IMR-90 (cell line): ENCODE measurements around the gene NFIX. TPM values are rescaled to one million over a fixed set of nuclear protein-coding genes. Genes with fewer than 3 reads are reported as not detected.

ENCODE experiments used
- ATAC-seq: fragments of 200-7000 bp; cut with Tn5 transposase; 2 replicates; pipeline ENCODE4 v1.9.1; 2020; ENCODE audit warnings: low read depth, mild to moderate bottlenecking, moderate library complexity
- BruUV-seq: library from RNA; stranded (reverse); fragments of 400-500 nt; replicated peaks from 2 replicates; lab custom pipeline; 2021; lab: Mats Ljungman, UMichigan
- CTCF ChIA-PET: fragments of 300-600 bp; formaldehyde crosslinking; extraction: SDS; loops from one replicate; lab custom pipeline; 2021; ENCODE audit warnings: antibody characterized with exemption; lab: Yijun Ruan, JAX
- POLR2A ChIA-PET: fragments of 300-600 bp; sonication (Branson Sonifier 250); formaldehyde crosslinking; loops from one replicate; lab custom pipeline; 2022; ENCODE audit warnings: antibody characterized with exemption; ENCODE audit not compliant: unreplicated experiment; lab: Charles Lee
- DNase-seq: peaks from one replicate; pipeline ENCODE4 v3.0.0; 2013
- H2AFZ ChIP-seq: replicated peaks from 2 replicates; pipeline ENCODE3; 2013; ENCODE audit warnings: low read length, mild to moderate bottlenecking; ENCODE audit not compliant: poor library complexity
- H2AK5ac ChIP-seq: 2 replicates; pipeline ENCODE4 v1.6.1; 2013; ENCODE audit warnings: low read depth, low read length, inconsistent platforms
- H2AK9ac ChIP-seq: replicated peaks from 2 replicates; pipeline ENCODE3; 2013; ENCODE audit warnings: mild to moderate bottlenecking, low read depth, low read length, moderate library complexity; ENCODE audit not compliant: poor library complexity
- H2BK120ac ChIP-seq: 2 replicates; pipeline ENCODE4 v1.6.1; 2013; ENCODE audit warnings: low read depth, low read length, inconsistent platforms
- H2BK15ac ChIP-seq: 3 replicates; pipeline ENCODE4 v1.6.1; 2013; ENCODE audit warnings: low read depth, low read length, inconsistent platforms
- H2BK20ac ChIP-seq: 2 replicates; pipeline ENCODE4 v1.6.1; 2013; ENCODE audit warnings: low read depth, mild to moderate bottlenecking, inconsistent platforms, low read length, moderate library complexity
- H2BK5ac ChIP-seq: 2 replicates; pipeline ENCODE4 v1.6.1; 2013; ENCODE audit warnings: mild to moderate bottlenecking, low read depth, low read length, inconsistent platforms; ENCODE audit not compliant: poor library complexity, severe bottlenecking
- H3K14ac ChIP-seq: replicated peaks from 2 replicates; pipeline ENCODE4 v1.6.1; 2013; ENCODE audit warnings: low read depth, low read length, inconsistent platforms
- H3K18ac ChIP-seq: 2 replicates; pipeline ENCODE4 v1.6.1; 2013; ENCODE audit warnings: low read depth, low read length, control low read depth
- H3K23ac ChIP-seq: 2 replicates; pipeline ENCODE4 v1.6.1; 2013; ENCODE audit warnings: low read depth, low read length, inconsistent platforms
- H3K27ac ChIP-seq: 2 replicates; pipeline ENCODE4 v1.5.1; 2013; ENCODE audit warnings: mild to moderate bottlenecking, control low read depth, low read length; ENCODE audit not compliant: insufficient read depth
- H3K27me3 ChIP-seq: 2 replicates; pipeline ENCODE4 v1.6.1; 2013; ENCODE audit warnings: low read length; ENCODE audit not compliant: control insufficient read depth, insufficient read depth
- H3K36me3 ChIP-seq: 2 replicates; pipeline ENCODE4 v1.6.1; 2013; ENCODE audit warnings: low read length, mixed read lengths; ENCODE audit not compliant: control insufficient read depth, insufficient read depth
- H3K4ac ChIP-seq: 2 replicates; pipeline ENCODE4 v1.6.1; 2013; ENCODE audit warnings: low read depth, low read length, inconsistent platforms
- H3K4me1 ChIP-seq: 2 replicates; pipeline ENCODE4 v1.6.1; 2013; ENCODE audit warnings: low read length, mixed read lengths; ENCODE audit not compliant: control insufficient read depth, insufficient read depth
- H3K4me2 ChIP-seq: 2 replicates; pipeline ENCODE4 v1.6.1; 2013; ENCODE audit warnings: low read depth, mild to moderate bottlenecking, control low read depth, low read length, moderate library complexity
- H3K4me3 ChIP-seq: 2 replicates; pipeline ENCODE4 v1.5.1; 2013; ENCODE audit warnings: low read depth, mild to moderate bottlenecking, control low read depth, low read length, moderate library complexity; ENCODE audit not compliant: insufficient read depth
- H3K56ac ChIP-seq: 2 replicates; pipeline ENCODE4 v1.6.1; 2013; ENCODE audit warnings: low read length, inconsistent platforms; ENCODE audit not compliant: insufficient read depth; ENCODE audit errors: extremely low read depth
- H3K79me1 ChIP-seq, 2 experiments: 2 replicates each; pipeline ENCODE4 v1.6.1; 2013; ENCODE audit warnings: low read length in 2 of 2, inconsistent platforms in 1 of 2, low read depth in 1 of 2
- H3K9ac ChIP-seq: 2 replicates; pipeline ENCODE4 v1.6.1; 2013; ENCODE audit warnings: low read depth, low read length, control low read depth
- H3K9me1 ChIP-seq: 2 replicates; pipeline ENCODE4 v1.6.1; 2013; ENCODE audit warnings: low read length, inconsistent platforms; ENCODE audit not compliant: insufficient read depth
- H3K9me3 ChIP-seq: 2 replicates; pipeline ENCODE4 v1.6.1; 2013; ENCODE audit warnings: low read length; ENCODE audit not compliant: control insufficient read depth, insufficient read depth
- H4K20me1 ChIP-seq: 2 replicates; pipeline ENCODE4 v1.6.1; 2013; ENCODE audit warnings: low read length, inconsistent platforms; ENCODE audit not compliant: insufficient read depth
- H4K5ac ChIP-seq: 2 replicates; pipeline ENCODE4 v1.6.1; 2013; ENCODE audit warnings: mild to moderate bottlenecking, low read depth, low read length, control low read depth
- H4K8ac ChIP-seq, 2 experiments: 2 replicates each; pipeline ENCODE4 v1.6.1; 2013; ENCODE audit warnings: low read depth in 2 of 2, low read length in 2 of 2, control low read depth in 1 of 2, inconsistent platforms in 1 of 2
- H4K91ac ChIP-seq: 2 replicates; pipeline ENCODE4 v1.6.1; 2013; ENCODE audit warnings: low read depth, low read length, inconsistent platforms; ENCODE audit not compliant: insufficient read depth
- BHLHE40 ChIP-seq: fragments of 150-350 bp; IDR thresholded peaks from 2 replicates; pipeline ENCODE4 v1.6.1; 2016; ENCODE audit warnings: mild to moderate bottlenecking, low read depth, low read length
- CHD1 ChIP-seq: IDR thresholded peaks from 2 replicates; pipeline ENCODE4 v1.6.1; 2012; ENCODE audit warnings: low read depth, low read length, improper control_type of control experiment
- FOS ChIP-seq: fragments of 150-350 bp; IDR thresholded peaks from 2 replicates; pipeline ENCODE4 v1.6.1; 2016; ENCODE audit warnings: low read depth, low read length
- MAZ ChIP-seq: IDR thresholded peaks from 2 replicates; pipeline ENCODE4 v1.6.1; 2012; ENCODE audit warnings: low read depth, mild to moderate bottlenecking, low read length, improper control_type of control experiment, moderate library complexity, borderline replicate concordance
- MXI1 ChIP-seq: IDR thresholded peaks from 2 replicates; pipeline ENCODE4 v1.6.1; 2012; ENCODE audit warnings: low read depth, mild to moderate bottlenecking, low read length, moderate library complexity, borderline replicate concordance
- NFE2L2 ChIP-seq: fragments of 150-350 bp; IDR thresholded peaks from 2 replicates; pipeline ENCODE4 v1.6.1; 2016; ENCODE audit warnings: low read depth, mild to moderate bottlenecking, low read length
- RAD21 ChIP-seq: IDR thresholded peaks from 2 replicates; pipeline ENCODE4 v1.6.1; 2012; ENCODE audit warnings: low read length, improper control_type of control experiment
- RFX5 ChIP-seq: IDR thresholded peaks from 2 replicates; pipeline ENCODE4 v1.8.0; 2012; ENCODE audit warnings: low read depth, mild to moderate bottlenecking, low read length, moderate library complexity
- WGBS, 2 experiments: methylation state at CpG; one replicate each; pipeline versions ENCODE4 v1.1.5 to v1.1.7; 2013; ENCODE audit warnings: missing lambda C conversion rate in 2 of 2; ENCODE audit not compliant: insufficient read length in 1 of 2; ENCODE audit errors: extremely low coverage in 2 of 2; 5-methylcytosine and 5-hydroxymethylcytosine counted together
- dilution Hi-C: fragments of 300-500 bp; cut with HindIII; formaldehyde crosslinking; loops from one replicate; pipeline ENCODE4 v1.14.3; 2018; ENCODE audit warnings: low sequenced_read_pairs; ENCODE audit not compliant: unreplicated experiment
- in situ Hi-C: fragments of 300-500 bp; cut with MboI; formaldehyde crosslinking; loops from 3 replicates; pipeline ENCODE4 v1.14.3; 2019; ENCODE audit warnings: low sequenced_read_pairs, inconsistent platforms, mixed read lengths
- intact Hi-C: fragments of 100-400 bp; cut with micrococcal nuclease; formaldehyde crosslinking; loops from 2 replicates; pipeline ENCODE4 v1.10.0; 2022
- polyA plus RNA-seq, 3 experiments: library from polyadenylated mRNA; depleted of rRNA; stranded (reverse); fragments of >200 nt; gene quantifications; 2 replicates each; pipeline ENCODE4 v1.2.3, GENCODE V29; 2012; ENCODE audit warnings: low replicate concordance in 1 of 3
- total RNA-seq: library from RNA; depleted of rRNA; stranded (reverse); fragments of >200 nt; gene quantifications from 2 replicates; pipeline ENCODE4 v1.2.3, GENCODE V29; 2012

NFIX gene
- total and polyA plus RNA-seq, 2 of the 4 experiments (the other 2 are of a cell fraction): 10.2 to 47.7 TPM

- peaks cover 9% of the 10 kb centered on the region; the same call in 1 of the 2 replicates for H3K9me1 ChIP-seq
Measured at GRCh38 chr19:12948612-12949362, 46.5 kb upstream of the NFIX start.

More at GRCh38 chr19:12948612-12949362, 46.5 kb upstream of the NFIX start:
- Histone ChIP-seq H3K27ac (no peak overlapping the region), H2BK5ac (no peak overlapping the region), H3K14ac (no peak overlapping the region), H2BK15ac (no peak overlapping the region), H2AFZ (no peak overlapping the region), H3K9ac (no peak overlapping the region), H4K20me1 (peaks cover 35% of the 10 kb centered on the region), H3K79me1 (peaks cover 26 to 69% of the 10 kb centered on the region in 2 experiments), H2BK20ac (no peak overlapping the region), H3K56ac (no peak overlapping the region), H3K4me1 (peaks cover 16% of the 10 kb centered on the region), H3K4me2 (no peak overlapping the region), H3K4me3 (no peak overlapping the region), H4K5ac (no peak overlapping the region), H4K8ac (no peak overlapping the region), H3K18ac (no peak overlapping the region), H3K36me3 (peaks cover 58% of the 10 kb centered on the region), H2AK5ac (no peak overlapping the region), H4K91ac (no peak overlapping the region), H3K9me3 (no peaks in the 10 kb centered on the region), H2AK9ac (no peak overlapping the region), H3K4ac (no peak overlapping the region), H3K27me3 (no peaks in the 10 kb centered on the region), H3K23ac (no peak overlapping the region), H2BK120ac (no peak overlapping the region)
- ChIA-PET CTCF (no interaction called here), POLR2A (no interaction called here)
- intact Hi-C loops: no loop called here
- TF ChIP-seq FOS (no peak), CHD1 (no peak), MAZ (no peak), NFE2L2 (no peak), RAD21 (no peak), RFX5 (no peak), BHLHE40 (no peak), MXI1 (no peak)
- dilution Hi-C loops: no loop called here
- WGBS, 2 experiments: 94% methylated on average over 11 of the region's 30 CpGs; no CpG with 5 or more reads in 1 of the 2 experiments
- in situ Hi-C loops: no loop called here
- no TSS peak for BruUV-seq
- DNase-seq (no peak), ATAC-seq (no peak)
